Neural progenitor cell (in vitro differentiated cells): ENCODE results near the gene ADAM22. TPM values are rescaled to one million over a fixed set of nuclear protein-coding genes. Genes with fewer than 3 reads are reported as not detected.

Experiments
- DNase-seq: peaks from one replicate; pipeline ENCODE4 v3.0.0-alpha.2; 2016; ENCODE audit warnings: low spot score
- H2AFZ ChIP-seq: fragments of 200-600 bp; sonication (generic); replicated peaks from 2 replicates; pipeline ENCODE4 v1.6.1; 2016; ENCODE audit warnings: antibody characterized with exemption
- H3F3A ChIP-seq: fragments of 200-600 bp; sonication (generic); 2 replicates; pipeline ENCODE4 v1.6.1; 2016; ENCODE audit warnings: antibody characterized with exemption, low read depth
- H3K27ac ChIP-seq: fragments of 200-600 bp; sonication (generic); 2 replicates; pipeline ENCODE4 v1.5.1; 2016; ENCODE audit warnings: mild to moderate bottlenecking
- H3K27me3 ChIP-seq: fragments of 200-600 bp; sonication (generic); 2 replicates; pipeline ENCODE4 v1.6.1; 2016; ENCODE audit warnings: mild to moderate bottlenecking, moderate library complexity
- H3K36me3 ChIP-seq: fragments of 200-600 bp; sonication (generic); 2 replicates; pipeline ENCODE4 v1.5.1; 2016
- H3K4me1 ChIP-seq: fragments of 200-600 bp; sonication (generic); 2 replicates; pipeline ENCODE4 v1.6.1; 2016; ENCODE audit warnings: mixed run types
- H3K4me2 ChIP-seq: fragments of 200-600 bp; sonication (generic); 2 replicates; pipeline ENCODE4 v1.6.1; 2016
- H3K4me3 ChIP-seq: fragments of 200-600 bp; sonication (generic); 2 replicates; pipeline ENCODE4 v1.5.1; 2016
- H3K79me2 ChIP-seq: fragments of 200-600 bp; sonication (generic); 2 replicates; pipeline ENCODE4 v1.6.1; 2016; ENCODE audit warnings: low read depth
- H3K9ac ChIP-seq: fragments of 200-600 bp; sonication (generic); 2 replicates; pipeline ENCODE4 v1.6.1; 2016
- H3K9me3 ChIP-seq: fragments of 200-600 bp; sonication (generic); 2 replicates; pipeline ENCODE4 v1.5.1; 2016; ENCODE audit warnings: low read depth
- H4K20me1 ChIP-seq: fragments of 200-600 bp; sonication (generic); 2 replicates; pipeline ENCODE4 v1.6.1; 2016; ENCODE audit warnings: low read depth
- H3K27ac Mint-ChIP-seq: 3 replicates; pipeline ENCODE4 v1.8.0; 2021; ENCODE audit warnings: mixed read lengths
- H3K27me3 Mint-ChIP-seq: 2 replicates; pipeline ENCODE4 v1.8.0; 2022; ENCODE audit warnings: low read depth, mild to moderate bottlenecking, inconsistent platforms, moderate library complexity, mixed read lengths; ENCODE audit not compliant: insufficient read depth
- H3K36me3 Mint-ChIP-seq: 3 replicates; pipeline ENCODE4 v1.8.0; 2021; ENCODE audit warnings: mixed read lengths
- H3K4me1 Mint-ChIP-seq: 3 replicates; pipeline ENCODE4 v1.8.0; 2021; ENCODE audit warnings: mixed read lengths
- H3K4me3 Mint-ChIP-seq: 3 replicates; pipeline ENCODE4 v1.8.0; 2021; ENCODE audit warnings: mild to moderate bottlenecking, moderate library complexity, mixed read lengths
- H3K9me3 Mint-ChIP-seq: 3 replicates; pipeline ENCODE4 v1.8.0; 2020; ENCODE audit warnings: mixed read lengths
- CTCF ChIP-seq: fragments of 200-600 bp; sonication (generic); IDR thresholded peaks from 2 replicates; pipeline ENCODE4 v1.5.1; 2017; ENCODE audit warnings: antibody characterized with exemption, mild to moderate bottlenecking
- EZH2 ChIP-seq: fragments of 200-600 bp; sonication (generic); IDR thresholded peaks from 2 replicates; pipeline ENCODE4 v1.6.1; 2017; ENCODE audit warnings: antibody characterized with exemption, mild to moderate bottlenecking, moderate library complexity
- EZH2phosphoT487 ChIP-seq: fragments of 200-600 bp; sonication (generic); IDR thresholded peaks from 2 replicates; pipeline ENCODE4 v1.6.1; 2017; ENCODE audit warnings: antibody characterized with exemption
- total RNA-seq: library from RNA; depleted of rRNA; stranded (reverse); fragments of >200 nt; gene quantifications from 2 replicates; pipeline ENCODE4 v1.2.3, GENCODE V29; 2015; ENCODE audit warnings: low replicate concordance

Gene ADAM22
- total RNA-seq, 1 donor from 2014 or later: 13.7 TPM

- no peaks in the 10 kb centered on the region for H3F3A ChIP-seq
These were observed 292.9 kb downstream of the ADAM22 start for GRCh38 chr7:88226886-88227516.

GRCh38 chr7:88229302-88229995 lies 295.4 kb downstream of the ADAM22 start:
- Mint-ChIP-seq H3K36me3 (no peaks in the 10 kb centered on the region), H3K4me1 (no peaks in the 10 kb centered on the region), H3K4me3 (no peak overlapping the region), H3K9me3 (peaks cover 4% of the 10 kb centered on the region), H3K27ac (no peak overlapping the region), H3K27me3 (peaks cover 2% of the 10 kb centered on the region)
- TF ChIP-seq EZH2 (no peak), EZH2phosphoT487 (no peak), CTCF (no peak)
- Histone ChIP-seq H3K4me3 (no peak overlapping the region), H3K27ac (no peak overlapping the region), H3K79me2 (no peaks in the 10 kb centered on the region), H2AFZ (no peak overlapping the region), H4K20me1 (no peaks in the 10 kb centered on the region), H3K9ac (no peak overlapping the region), H3K4me1 (no peaks in the 10 kb centered on the region), H3K36me3 (no peaks in the 10 kb centered on the region), H3K27me3 (no peaks in the 10 kb centered on the region), H3F3A (no peaks in the 10 kb centered on the region), H3K9me3 (no peaks in the 10 kb centered on the region), H3K4me2 (no peak overlapping the region)
- no peak for DNase-seq

More at GRCh38 chr7:88226886-88227516, 292.9 kb downstream of the ADAM22 start:
- Histone ChIP-seq H3K27ac (no peak overlapping the region), H2AFZ (no peak overlapping the region), H3K4me3 (no peak overlapping the region), H3K9me3 (no peaks in the 10 kb centered on the region), H3K4me2 (no peak overlapping the region), H3K79me2 (no peaks in the 10 kb centered on the region), H3K4me1 (no peaks in the 10 kb centered on the region), H3K36me3 (no peaks in the 10 kb centered on the region), H3K27me3 (no peaks in the 10 kb centered on the region), H3K9ac (no peak overlapping the region), H4K20me1 (no peaks in the 10 kb centered on the region)
- H3K9me3 Mint-ChIP-seq: peaks cover 4% of the 10 kb centered on the region
- peaks cover 2% of the 10 kb centered on the region for H3K27me3 Mint-ChIP-seq
- no peak for DNase-seq
- no peaks in the 10 kb centered on the region for H3K4me1 Mint-ChIP-seq
- H3K27ac Mint-ChIP-seq: no peak overlapping the region
- TF ChIP-seq CTCF (no peak), EZH2 (no peak), EZH2phosphoT487 (no peak)
- H3K36me3 Mint-ChIP-seq: no peaks in the 10 kb centered on the region
- H3K4me3 Mint-ChIP-seq: no peak overlapping the region

- no peaks in the 10 kb centered on the region for H3F3A ChIP-seq
- H3K9me3 Mint-ChIP-seq: peaks cover 4% of the 10 kb centered on the region
- no peaks in the 10 kb centered on the region for H3K36me3 Mint-ChIP-seq
- no peak overlapping the region for H3K4me2 ChIP-seq
- no peak overlapping the region for H3K4me3 ChIP-seq
- no peaks in the 10 kb centered on the region for H3K36me3 ChIP-seq
- H4K20me1 ChIP-seq: no peaks in the 10 kb centered on the region
- peaks cover 2% of the 10 kb centered on the region for H3K27me3 Mint-ChIP-seq
- no peaks in the 10 kb centered on the region for H3K27me3 ChIP-seq
- no peak for DNase-seq
- H2AFZ ChIP-seq: no peak overlapping the region
- H3K9me3 ChIP-seq: no peaks in the 10 kb centered on the region
- no peak overlapping the region for H3K27ac ChIP-seq
- H3K4me1 Mint-ChIP-seq: no peaks in the 10 kb centered on the region
- H3K79me2 ChIP-seq: no peaks in the 10 kb centered on the region
- no peak overlapping the region for H3K9ac ChIP-seq
- H3K27ac Mint-ChIP-seq: no peak overlapping the region
- H3K4me1 ChIP-seq: no peaks in the 10 kb centered on the region
- TF ChIP-seq CTCF: no peak
- no peak for TF ChIP-seq EZH2
- TF ChIP-seq EZH2phosphoT487: no peak
- no peak overlapping the region for H3K4me3 Mint-ChIP-seq
These were observed 296.6 kb downstream of the ADAM22 start for GRCh38 chr7:88230646-88231045.
